SK-N-SH (cell line): ENCODE results near the gene SDF2L1. TPM values are rescaled to one million over a fixed set of nuclear protein-coding genes. Genes with fewer than 3 reads are reported as not detected.

Source experiments
- CTCF ChIA-PET: fragments of 300-600, 350-600 bp; formaldehyde crosslinking; extraction: SDS; loops from one replicate; lab custom pipeline; 2021; lab: Yijun Ruan, JAX
- POLR2A ChIA-PET: fragments of 350-600 bp; sonication (Branson Sonifier 250); formaldehyde crosslinking; extraction: SDS; loops from one replicate; lab custom pipeline; 2020; ENCODE audit warnings: antibody characterized with exemption, inconsistent platforms; lab: Yijun Ruan, JAX
- DNase-seq: peaks from one replicate; pipeline ENCODE4 v3.0.0; 2012
- H2AFZ ChIP-seq: fragments of 200-600 bp; sonication (generic); 2 replicates; pipeline ENCODE4 v1.8.1; 2016; ENCODE audit warnings: antibody characterized with exemption, mild to moderate bottlenecking, low read depth
- H3F3A ChIP-seq: fragments of 200-600 bp; sonication (generic); replicated peaks from 2 replicates; pipeline ENCODE3; 2016; ENCODE audit warnings: antibody characterized with exemption, mild to moderate bottlenecking; ENCODE audit not compliant: insufficient read depth
- H3K27ac ChIP-seq, 2 experiments: fragments of 200-500 bp in 1 of 2; fragments of 200-600 bp in 1 of 2; sonication (Bioruptor generic) in 1 of 2; sonication (generic), shearing (Covaris generic) in 1 of 2; 2 replicates each; pipeline versions ENCODE4 v1.5.1 to v1.6.1; 2014 to 2016; ENCODE audit warnings: low read depth in 2 of 2, inconsistent platforms in 1 of 2, low read length in 1 of 2, mild to moderate bottlenecking in 1 of 2, mixed read lengths in 1 of 2
- H3K27me3 ChIP-seq: fragments of 200-600 bp; sonication (generic), shearing (Covaris generic); 2 replicates; pipeline ENCODE4 v1.6.1; 2016; ENCODE audit warnings: mixed run types; ENCODE audit not compliant: insufficient read depth
- H3K36me3 ChIP-seq, 2 experiments: fragments of 200-500 bp in 1 of 2; fragments of 200-600 bp in 1 of 2; sonication (Bioruptor generic) in 1 of 2; sonication (generic) in 1 of 2; replicated peaks in 1 of 2; 2 replicates each; pipeline versions ENCODE3 to v1.5.1; 2014 to 2016; ENCODE audit warnings: low read length in 1 of 2, mild to moderate bottlenecking in 1 of 2; ENCODE audit not compliant: insufficient read depth in 2 of 2, control insufficient read depth in 1 of 2
- H3K4me1 ChIP-seq, 2 experiments: fragments of 200-500 bp in 1 of 2; fragments of 200-600 bp in 1 of 2; sonication (Bioruptor generic) in 1 of 2; sonication (generic), shearing (Covaris generic) in 1 of 2; 2 replicates each; pipeline versions ENCODE4 v1.5.1 to v1.6.1; 2014 to 2016; ENCODE audit warnings: low read depth in 1 of 2, low read length in 1 of 2, mixed run types in 1 of 2; ENCODE audit not compliant: insufficient read depth in 2 of 2, control insufficient read depth in 1 of 2
- H3K4me2 ChIP-seq: fragments of 200-600 bp; sonication (generic), shearing (Covaris generic); 2 replicates; pipeline ENCODE4 v1.6.1; 2017; ENCODE audit warnings: mixed run types
- H3K4me3 ChIP-seq, 2 experiments: fragments of 200-500 bp in 1 of 2; fragments of 200-600 bp in 1 of 2; sonication (Bioruptor generic) in 1 of 2; sonication (generic), shearing (Covaris generic) in 1 of 2; 2 replicates each; pipeline versions ENCODE4 v1.5.1 to v1.8.1; 2014 to 2016; ENCODE audit warnings: low read depth in 2 of 2, inconsistent platforms in 1 of 2, low read length in 1 of 2, mild to moderate bottlenecking in 1 of 2, mixed read lengths in 1 of 2, moderate library complexity in 1 of 2
- H3K79me2 ChIP-seq: fragments of 200-600 bp; sonication (generic); 2 replicates; pipeline ENCODE4 v1.8.1; 2017; ENCODE audit warnings: mild to moderate bottlenecking; ENCODE audit not compliant: insufficient read depth
- H3K9ac ChIP-seq: fragments of 200-600 bp; sonication (generic); 2 replicates; pipeline ENCODE4 v1.6.1; 2017; ENCODE audit warnings: mixed run types
- H3K9me2 ChIP-seq: fragments of 200-600 bp; sonication (generic); 2 replicates; pipeline ENCODE4 v1.6.1; 2017; ENCODE audit warnings: mixed run types
- H3K9me3 ChIP-seq: fragments of 200-600 bp; sonication (generic); 2 replicates; pipeline ENCODE4 v1.6.1; 2017; ENCODE audit warnings: mixed run types, mild to moderate bottlenecking, moderate library complexity
- H4K20me1 ChIP-seq: fragments of 200-600 bp; sonication (generic); 2 replicates; pipeline ENCODE4 v1.6.1; 2017; ENCODE audit warnings: mild to moderate bottlenecking, mixed run types; ENCODE audit not compliant: insufficient read depth
- EP300 ChIP-seq, 2 experiments: IDR thresholded peaks; 2 replicates each; pipeline versions ENCODE4 v1.4.0 to v1.6.1; 2012; ENCODE audit warnings: borderline replicate concordance in 1 of 2, low read depth in 1 of 2, low read length in 1 of 2
- FOSL2 ChIP-seq: IDR thresholded peaks from 2 replicates; pipeline ENCODE4 v1.4.0; 2012; ENCODE audit warnings: low read depth, mild to moderate bottlenecking, moderate library complexity, borderline replicate concordance
- GABPA ChIP-seq: IDR thresholded peaks from 2 replicates; pipeline ENCODE4 v1.4.0; 2012; ENCODE audit warnings: low read depth, mild to moderate bottlenecking
- GATA2 ChIP-seq: sonication (generic); formaldehyde crosslinking; IDR thresholded peaks from 2 replicates; pipeline ENCODE4 v1.5.0; 2020; ENCODE audit warnings: mild to moderate bottlenecking, missing genetic modification reagents
- IRF3 ChIP-seq: fragments of 150-350 bp; IDR thresholded peaks from 2 replicates; pipeline ENCODE4 v1.6.1; 2016; ENCODE audit warnings: mild to moderate bottlenecking, low read depth, low read length
- JUND ChIP-seq: IDR thresholded peaks from 2 replicates; pipeline ENCODE4 v1.4.0; 2012
- MEF2A ChIP-seq: IDR thresholded peaks from 2 replicates; pipeline ENCODE4 v1.4.0; 2012; ENCODE audit warnings: low read depth, borderline replicate concordance
- NRF1 ChIP-seq: IDR thresholded peaks from 2 replicates; pipeline ENCODE4 v1.6.1; 2012; ENCODE audit warnings: low read depth, mild to moderate bottlenecking, low read length
- RCOR1 ChIP-seq: fragments of 150-350 bp; IDR thresholded peaks from 2 replicates; pipeline ENCODE4 v1.6.1; 2017; ENCODE audit warnings: antibody characterized with exemption, low read length
- TCF12 ChIP-seq: IDR thresholded peaks from 2 replicates; pipeline ENCODE4 v1.4.0; 2012
- TEAD4 ChIP-seq: IDR thresholded peaks from 2 replicates; pipeline ENCODE4 v1.4.0; 2012; ENCODE audit warnings: mild to moderate bottlenecking, borderline replicate concordance; ENCODE audit not compliant: insufficient read depth
- WGBS: methylation state at CpG from one replicate; pipeline ENCODE4 v1.1.6; 2017; ENCODE audit warnings: low lambda C conversion rate; 5-methylcytosine and 5-hydroxymethylcytosine counted together
- polyA plus RNA-seq, 3 experiments: library from polyadenylated mRNA; depleted of rRNA; stranded (reverse); fragments of >200 nt; gene quantifications; 2 replicates each; pipeline ENCODE4 v1.2.3, GENCODE V29; 2012
- TF ChIP-seq, protein P1 (sequence below): IDR thresholded peaks from 2 replicates; pipeline ENCODE4 v1.4.0; 2012; ENCODE audit warnings: low read depth, borderline replicate concordance

SDF2L1 gene
- polyA plus RNA-seq, 1 of the 3 experiments (the other 2 are of a cell fraction) = 60.9 TPM

- peaks cover 83% of the 10 kb centered on the region for H4K20me1 ChIP-seq
- no peak overlapping the region for H3K4me2 ChIP-seq
- TF ChIP-seq EP300 (IDR thresholded peaks at IDR 0.05; ENCODE audit: borderline replicate concordance in 1 of 2, low read depth in 1 of 2, low read length in 1 of 2) = no peak
- TF ChIP-seq, all 33 proteins: peak for 0
- no peak overlapping the region for H3K9ac ChIP-seq
- no peaks in the 10 kb centered on the region for H3K9me3 ChIP-seq
- CTCF ChIA-PET = interaction anchor here (0.8 kb wide), 1 partner anchor 18 kb away, joined by 3 read pairs; the partner anchor contains the start of gene YDJC
- H3K4me3 ChIP-seq = no peak overlapping the region
- H2AFZ ChIP-seq = no peak overlapping the region
- no peak for DNase-seq
- POLR2A ChIA-PET = no interaction called here
- no peaks in the 10 kb centered on the region for H3K9me2 ChIP-seq
- no peaks in the 10 kb centered on the region for H3F3A ChIP-seq
- peaks cover 98% of the 10 kb centered on the region for H3K79me2 ChIP-seq
- peaks cover 8 to 25% of the 10 kb centered on the region in 2 experiments for H3K36me3 ChIP-seq
- no peak overlapping the region for H3K27ac ChIP-seq
- no peaks in the 10 kb centered on the region; a peak in 1 of 4 replicates for H3K4me1 ChIP-seq
- H3K27me3 ChIP-seq = no peaks in the 10 kb centered on the region
- WGBS = 89% methylated on average over 4 of the region's 4 CpGs
Measured at GRCh38 chr22:21611210-21611977, 30.7 kb upstream of the SDF2L1 start.

DNA sequence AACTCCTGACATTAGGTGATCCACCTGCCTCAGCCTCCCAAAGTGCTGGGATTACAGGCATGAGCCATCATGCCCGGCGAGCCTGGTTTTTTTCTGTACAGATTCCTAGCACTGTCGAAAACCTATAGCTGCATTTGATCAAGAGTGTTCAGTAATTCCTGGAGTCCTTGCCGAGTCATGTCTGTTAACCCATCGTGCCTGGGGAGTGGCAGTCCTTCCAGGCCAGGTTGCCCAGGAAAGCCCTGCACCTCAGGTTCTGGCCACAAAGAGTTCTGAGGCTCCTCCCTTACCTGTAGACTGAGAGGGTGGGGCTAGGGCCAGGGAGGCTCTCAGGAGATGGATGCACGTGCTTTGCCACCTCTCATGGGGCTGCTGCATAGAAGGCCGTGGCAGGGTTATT, 29.2 kb upstream of the SDF2L1 start:
- H3K9me3 ChIP-seq = no peaks in the 10 kb centered on the region
- no peak overlapping the region for H3K4me2 ChIP-seq
- H3K9ac ChIP-seq = no peak overlapping the region
- no peak for DNase-seq
- H3K27ac ChIP-seq = no peak overlapping the region
- H3K9me2 ChIP-seq = no peaks in the 10 kb centered on the region
- WGBS = 89% methylated on average over 5 of the region's 7 CpGs
- no peak overlapping the region for H3K4me3 ChIP-seq
- peaks cover 98% of the 10 kb centered on the region for H3K79me2 ChIP-seq
- no peaks in the 10 kb centered on the region; a peak in 1 of 4 replicates for H3K4me1 ChIP-seq
- TF ChIP-seq JUND (no peak), TEAD4 (no peak), IRF3 (no peak), MEF2A (no peak), GABPA (no peak), TCF12 (no peak), FOSL2 (no peak), RCOR1 (no peak), GATA2 (CRISPR knock-in tag) (no peak), NRF1 (no peak)
- TF ChIP-seq, protein P1, sequence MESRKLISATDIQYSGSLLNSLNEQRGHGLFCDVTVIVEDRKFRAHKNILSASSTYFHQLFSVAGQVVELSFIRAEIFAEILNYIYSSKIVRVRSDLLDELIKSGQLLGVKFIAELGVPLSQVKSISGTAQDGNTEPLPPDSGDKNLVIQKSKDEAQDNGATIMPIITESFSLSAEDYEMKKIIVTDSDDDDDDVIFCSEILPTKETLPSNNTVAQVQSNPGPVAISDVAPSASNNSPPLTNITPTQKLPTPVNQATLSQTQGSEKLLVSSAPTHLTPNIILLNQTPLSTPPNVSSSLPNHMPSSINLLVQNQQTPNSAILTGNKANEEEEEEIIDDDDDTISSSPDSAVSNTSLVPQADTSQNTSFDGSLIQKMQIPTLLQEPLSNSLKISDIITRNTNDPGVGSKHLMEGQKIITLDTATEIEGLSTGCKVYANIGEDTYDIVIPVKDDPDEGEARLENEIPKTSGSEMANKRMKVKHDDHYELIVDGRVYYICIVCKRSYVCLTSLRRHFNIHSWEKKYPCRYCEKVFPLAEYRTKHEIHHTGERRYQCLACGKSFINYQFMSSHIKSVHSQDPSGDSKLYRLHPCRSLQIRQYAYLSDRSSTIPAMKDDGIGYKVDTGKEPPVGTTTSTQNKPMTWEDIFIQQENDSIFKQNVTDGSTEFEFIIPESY = no peak
- no peaks in the 10 kb centered on the region for H3F3A ChIP-seq
- no peaks in the 10 kb centered on the region for H3K27me3 ChIP-seq
- ChIA-PET POLR2A (no interaction called here), CTCF (interaction anchor here (0.8 to 3.3 kb wide), 4 partner anchors 12 to 29 kb away, joined by 3 to 19 read pairs (median 4); partner anchors contain the start of genes SDF2L1 and YDJC)
- H4K20me1 ChIP-seq = peaks cover 85% of the 10 kb centered on the region
- no peak overlapping the region for H2AFZ ChIP-seq
- peaks cover 8 to 25% of the 10 kb centered on the region in 2 experiments for H3K36me3 ChIP-seq
